Mononuclear cell (primary cell): ENCODE measurements around the gene RUBCNL. TPM values are rescaled to one million over a fixed set of nuclear protein-coding genes. Genes with fewer than 3 reads are reported as not detected.
"Not testable (repeated sequence)": the region's sequence is repeated elsewhere in the genome, so short reads cannot be mapped to it uniquely, and the experiment has no call there.

Experiments
- H3K27me3 ChIP-seq: 2 replicates; pipeline ENCODE4 v1.6.0; 2011; ENCODE audit warnings: low read length, control low read depth; ENCODE audit not compliant: insufficient read depth
- H3K4me1 ChIP-seq: 2 replicates; pipeline ENCODE4 v1.5.1; 2011; ENCODE audit warnings: mild to moderate bottlenecking, low read length, control low read depth; ENCODE audit not compliant: insufficient read depth
- H3K4me3 ChIP-seq: 2 replicates; pipeline ENCODE4 v1.5.1; 2011; ENCODE audit warnings: mild to moderate bottlenecking, low read length, moderate library complexity
- H3K9me3 ChIP-seq: 2 replicates; pipeline ENCODE4 v1.5.1; 2011; ENCODE audit warnings: low read depth, mild to moderate bottlenecking, control low read depth, low read length
- total RNA-seq: library from RNA; depleted of rRNA; stranded (reverse); fragments of >200 nt; gene quantifications from one replicate; pipeline ENCODE4 v1.2.3, GENCODE V29; 2012

RUBCNL gene, protein sequence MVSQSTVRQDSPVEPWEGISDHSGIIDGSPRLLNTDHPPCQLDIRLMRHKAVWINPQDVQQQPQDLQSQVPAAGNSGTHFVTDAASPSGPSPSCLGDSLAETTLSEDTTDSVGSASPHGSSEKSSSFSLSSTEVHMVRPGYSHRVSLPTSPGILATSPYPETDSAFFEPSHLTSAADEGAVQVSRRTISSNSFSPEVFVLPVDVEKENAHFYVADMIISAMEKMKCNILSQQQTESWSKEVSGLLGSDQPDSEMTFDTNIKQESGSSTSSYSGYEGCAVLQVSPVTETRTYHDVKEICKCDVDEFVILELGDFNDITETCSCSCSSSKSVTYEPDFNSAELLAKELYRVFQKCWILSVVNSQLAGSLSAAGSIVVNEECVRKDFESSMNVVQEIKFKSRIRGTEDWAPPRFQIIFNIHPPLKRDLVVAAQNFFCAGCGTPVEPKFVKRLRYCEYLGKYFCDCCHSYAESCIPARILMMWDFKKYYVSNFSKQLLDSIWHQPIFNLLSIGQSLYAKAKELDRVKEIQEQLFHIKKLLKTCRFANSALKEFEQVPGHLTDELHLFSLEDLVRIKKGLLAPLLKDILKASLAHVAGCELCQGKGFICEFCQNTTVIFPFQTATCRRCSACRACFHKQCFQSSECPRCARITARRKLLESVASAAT
- total RNA-seq, result 12.6 TPM

GRCh38 chr13:46387064-46387851, at the start of gene RUBCNL:
Gene RUBCNL, minus strand, starts transcription at chr13:46387252. Its CDS starts 14,777 bp downstream, at chr13:46372475.
- peak within 1 kb of the TSS; percentile 63 for H3K4me3 ChIP-seq
- peaks cover 19% of the 10 kb centered on the region for H3K27me3 ChIP-seq
- no peaks in the 10 kb centered on the region for H3K9me3 ChIP-seq
- peaks cover 79% of the 10 kb centered on the region for H3K4me1 ChIP-seq

DNA sequence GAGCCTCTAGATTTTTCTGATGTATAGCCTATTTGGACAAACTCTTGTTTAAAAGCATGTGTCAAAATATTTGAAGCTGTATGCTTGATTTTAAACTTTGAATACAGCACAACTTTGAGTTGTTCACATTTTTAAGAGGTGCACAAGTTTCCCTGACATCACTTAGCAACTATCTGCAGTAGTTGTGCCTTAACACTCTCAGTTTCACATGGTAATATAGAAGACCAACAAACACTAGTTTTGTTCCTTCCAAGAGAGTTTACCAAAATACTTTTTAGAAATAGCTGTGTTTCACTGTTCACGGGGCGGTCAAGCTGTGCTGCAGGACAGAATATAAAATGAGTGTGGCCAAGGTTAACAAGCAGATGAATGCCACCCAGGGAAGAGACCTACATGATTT, 42.5 kb upstream of the RUBCNL start:
- H3K27me3 ChIP-seq, H3K9me3 ChIP-seq, H3K4me1 ChIP-seq, H3K4me3 ChIP-seq: not testable (repeated sequence)

DNA sequence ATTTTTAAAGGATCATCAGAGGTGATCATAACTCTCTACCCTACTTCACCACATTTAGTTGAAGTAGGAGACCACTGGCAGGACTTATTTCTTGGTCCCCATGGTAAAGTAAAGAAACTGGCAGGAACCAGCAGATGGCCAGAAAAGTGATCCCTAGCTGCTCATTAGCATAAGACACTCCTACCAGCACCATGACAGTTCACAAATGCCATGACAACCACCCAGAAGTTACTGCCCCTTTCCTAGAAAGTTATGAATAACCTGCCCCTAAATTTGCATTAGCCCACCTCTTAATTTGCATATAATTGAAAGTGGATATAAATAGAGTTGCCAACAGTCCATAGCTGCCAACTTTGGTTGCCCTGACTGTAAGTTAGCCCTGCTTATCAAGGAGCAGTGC, 18.4 kb upstream of the RUBCNL start:
- Histone ChIP-seq H3K9me3 (no peaks in the 10 kb centered on the region), H3K4me1 (peaks cover 57% of the 10 kb centered on the region), H3K4me3 (no peak overlapping the region), H3K27me3 (no peaks in the 10 kb centered on the region)

DNA sequence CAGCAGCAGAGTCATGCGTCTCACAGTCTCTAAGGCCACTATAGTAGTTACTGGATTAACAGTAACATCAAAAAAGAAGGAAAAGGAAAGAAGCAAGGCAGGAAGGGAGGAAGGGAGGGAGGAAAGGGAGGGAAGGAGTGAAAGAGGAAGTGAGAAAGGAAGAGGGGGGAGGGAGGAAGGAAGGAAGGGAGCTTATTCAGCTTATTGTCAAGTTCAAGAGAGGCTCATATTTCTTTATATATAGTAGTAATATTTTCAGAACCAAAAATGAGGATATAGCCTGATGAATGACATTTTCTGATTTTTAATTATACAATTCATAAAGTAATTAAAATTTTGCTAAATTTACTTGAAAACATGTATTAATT, 17.7 kb upstream of the RUBCNL start:
- Histone ChIP-seq H3K27me3 (no peaks in the 10 kb centered on the region), H3K4me3 (no peak overlapping the region), H3K9me3 (no peaks in the 10 kb centered on the region), H3K4me1 (peaks cover 63% of the 10 kb centered on the region)

- no peaks in the 10 kb centered on the region for H3K9me3 ChIP-seq
- H3K4me1 ChIP-seq, result peaks cover 63% of the 10 kb centered on the region
These were observed 17.0 kb upstream of the RUBCNL start for GRCh38 chr13:46403851-46404732.

DNA sequence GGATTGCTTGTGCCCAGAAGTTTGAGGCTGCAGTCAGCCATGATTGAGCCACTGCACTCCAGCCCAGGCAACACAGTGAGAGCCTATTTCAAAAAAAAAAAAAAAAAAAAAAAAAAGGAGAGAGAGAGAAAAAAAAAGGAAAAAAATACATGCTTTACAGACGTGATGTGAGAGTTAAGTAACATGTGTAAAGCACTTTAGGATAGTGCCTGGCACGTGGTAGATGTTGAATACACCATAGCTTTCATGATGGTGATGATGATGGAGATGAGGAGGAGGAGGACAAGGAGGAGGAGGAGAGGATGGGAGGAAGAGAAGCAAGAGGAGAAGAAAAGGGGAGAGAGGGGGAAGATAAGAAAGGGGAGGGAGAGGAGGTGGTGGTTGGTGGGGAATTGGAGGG, 15.1 kb upstream of the RUBCNL start:
- H3K9me3 ChIP-seq, result no peaks in the 10 kb centered on the region
- H3K27me3 ChIP-seq, result no peaks in the 10 kb centered on the region
- no peak overlapping the region for H3K4me3 ChIP-seq
- H3K4me1 ChIP-seq, result peaks cover 63% of the 10 kb centered on the region

More at GRCh38 chr13:46403851-46404732, 17.0 kb upstream of the RUBCNL start:
- Histone ChIP-seq H3K4me3 (no peak overlapping the region), H3K27me3 (no peaks in the 10 kb centered on the region)

- Histone ChIP-seq H3K4me3 (no peak overlapping the region), H3K27me3 (no peaks in the 10 kb centered on the region), H3K9me3 (no peaks in the 10 kb centered on the region), H3K4me1 (peaks cover 63% of the 10 kb centered on the region)
These were observed 14.4 kb upstream of the RUBCNL start for GRCh38 chr13:46401432-46401831.

- no peak overlapping the region for H3K4me3 ChIP-seq
- peaks cover 24% of the 10 kb centered on the region for H3K4me1 ChIP-seq
- no peaks in the 10 kb centered on the region for H3K9me3 ChIP-seq
- H3K27me3 ChIP-seq, result no peaks in the 10 kb centered on the region
These were observed 9.3 kb upstream of the RUBCNL start for GRCh38 chr13:46396341-46396740.

- H3K27me3 ChIP-seq, result no peaks in the 10 kb centered on the region
- no peaks in the 10 kb centered on the region for H3K9me3 ChIP-seq
- peaks cover 40% of the 10 kb centered on the region for H3K4me1 ChIP-seq
- H3K4me3 ChIP-seq, result no peak overlapping the region
These were observed 5.9 kb upstream of the RUBCNL start for GRCh38 chr13:46392967-46393366.

DNA sequence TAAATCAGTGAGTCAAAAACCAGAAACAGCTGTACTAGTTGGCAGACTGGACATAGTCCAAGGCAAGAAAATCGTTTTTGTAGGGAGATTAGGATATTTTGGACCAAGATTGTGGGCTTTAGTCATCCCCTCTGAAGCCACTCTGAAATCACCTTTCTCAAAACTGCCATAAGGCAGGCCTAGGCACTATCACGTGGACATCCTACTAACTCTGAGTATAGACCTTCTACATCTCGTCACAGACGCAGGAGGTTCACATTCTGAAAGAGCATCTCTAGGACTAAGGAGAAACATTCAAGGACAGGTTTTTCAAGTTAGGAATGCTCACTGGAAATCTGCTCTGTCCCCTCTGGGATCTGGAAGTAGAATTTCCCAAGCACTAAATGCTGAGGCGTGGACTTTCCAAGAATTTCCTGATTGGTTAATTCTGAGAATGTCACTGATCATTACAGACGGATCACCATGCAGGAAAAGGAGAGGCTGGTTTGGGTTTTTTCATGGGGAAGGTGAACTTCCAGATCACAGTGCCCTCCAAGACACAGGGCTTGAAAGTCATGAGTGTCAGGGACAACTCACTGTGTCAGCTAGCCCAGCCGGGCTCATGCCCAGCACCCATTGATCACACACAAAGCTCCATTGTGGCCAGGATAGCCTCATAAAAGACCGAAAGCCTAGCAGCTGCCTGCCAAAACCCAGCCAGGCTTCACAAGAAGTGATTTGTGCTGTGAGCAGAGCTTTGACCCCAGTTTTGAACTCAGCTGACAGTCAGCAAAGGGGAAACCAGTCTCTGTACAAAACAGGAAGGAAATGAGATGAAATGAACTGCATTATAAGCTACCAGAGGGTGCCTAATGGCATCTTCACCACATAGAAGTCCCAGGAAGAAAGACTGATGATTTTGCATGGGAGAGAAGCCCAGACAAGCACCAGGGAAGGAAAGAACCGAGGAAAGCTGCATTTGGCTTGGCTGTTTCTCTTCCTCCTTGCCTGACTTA, 2.7 kb upstream of the RUBCNL start:
- Histone ChIP-seq H3K27me3 (peaks cover 17% of the 10 kb centered on the region), H3K4me3 (no peak overlapping the region), H3K4me1 (peaks cover 66% of the 10 kb centered on the region)

GRCh38 chr13:46388846-46389245, 1.8 kb upstream of the RUBCNL start:
- Histone ChIP-seq H3K27me3 (peaks cover 19% of the 10 kb centered on the region), H3K9me3 (no peaks in the 10 kb centered on the region), H3K4me3 (no peak overlapping the region), H3K4me1 (peaks cover 67% of the 10 kb centered on the region)

More for the DNA sequence above, 2.7 kb upstream of the RUBCNL start:
- no peaks in the 10 kb centered on the region for H3K9me3 ChIP-seq

GRCh38 chr13:46388308-46388707, 1.3 kb upstream of the RUBCNL start:
- peaks cover 72% of the 10 kb centered on the region for H3K4me1 ChIP-seq
- no peaks in the 10 kb centered on the region for H3K9me3 ChIP-seq
- peaks cover 19% of the 10 kb centered on the region for H3K27me3 ChIP-seq
- no peak overlapping the region for H3K4me3 ChIP-seq

- Histone ChIP-seq H3K4me3 (peak overlapping the region; percentile 63), H3K27me3 (peaks cover 19% of the 10 kb centered on the region), H3K9me3 (no peaks in the 10 kb centered on the region), H3K4me1 (peaks cover 85% of the 10 kb centered on the region)
These were observed 524 bp downstream of the RUBCNL start for GRCh38 chr13:46386392-46387063.
